Common myeloid progenitor, CD34-positive (primary cell): ENCODE data around the gene SIGLEC11.
"Not testable (repeated sequence)": the region's sequence is repeated elsewhere in the genome, so short reads cannot be mapped to it uniquely, and the experiment has no call there.

Source experiments
- CTCF ChIA-PET: fragments of 350-600 bp; sonication (Branson Sonifier 250); formaldehyde crosslinking; loops from one replicate; lab custom pipeline; 2021; ENCODE audit warnings: antibody characterized with exemption; lab: Charles Lee
- POLR2A ChIA-PET: fragments of 350-600 bp; sonication (Branson Sonifier 250); formaldehyde crosslinking; loops from one replicate; lab custom pipeline; 2021; ENCODE audit warnings: antibody characterized with exemption; lab: Charles Lee
- DNase-seq, 3 donors: peaks; one replicate each; pipeline versions ENCODE4 v3.0.0 to v3.0.0-alpha.2; 2013
- H3K27ac ChIP-seq, 2 experiments: 1 replicate in 1 of 2; 2 replicates in 1 of 2; pipeline ENCODE4 v1.7.0; 2013; ENCODE audit warnings: inconsistent platforms in 2 of 2, low read length in 2 of 2, mild to moderate bottlenecking in 2 of 2, low read depth in 1 of 2, moderate library complexity in 1 of 2; ENCODE audit not compliant: severe bottlenecking in 2 of 2, insufficient read depth in 1 of 2, poor library complexity in 1 of 2
- H3K27me3 ChIP-seq, 5 experiments: replicated peaks in 2 of 5; 1 replicate in 3 of 5; 2 replicates in 2 of 5; pipeline versions ENCODE4 v1.6.1 to v1.7.0; 2013; ENCODE audit warnings: low read length in 4 of 5, mild to moderate bottlenecking in 2 of 5, moderate library complexity in 2 of 5, inconsistent platforms in 1 of 5; ENCODE audit not compliant: insufficient read depth in 5 of 5, control insufficient read depth in 4 of 5
- H3K36me3 ChIP-seq, 4 experiments: 1 replicate in 2 of 4; 2 replicates in 2 of 4; pipeline versions ENCODE4 v1.6.1 to v1.7.0; 2013; ENCODE audit warnings: low read length in 3 of 4, control low read depth in 1 of 4, mild to moderate bottlenecking in 1 of 4; ENCODE audit not compliant: control insufficient read depth in 4 of 4, insufficient read depth in 4 of 4
- H3K4me1 ChIP-seq, 4 experiments: 1 replicate in 3 of 4; 2 replicates in 1 of 4; pipeline versions ENCODE4 v1.6.1 to v1.7.1; 2013; ENCODE audit warnings: low read length in 3 of 4, mild to moderate bottlenecking in 3 of 4, control low read depth in 1 of 4, inconsistent platforms in 1 of 4, moderate library complexity in 1 of 4; ENCODE audit not compliant: control insufficient read depth in 4 of 4, insufficient read depth in 4 of 4; ENCODE audit errors: control extremely low read depth in 1 of 4
- H3K4me3 ChIP-seq, 7 experiments: 1 replicate in 4 of 7; 2 replicates in 3 of 7; pipeline versions ENCODE4 v1.5.1 to v1.7.0; 2013; ENCODE audit warnings: mild to moderate bottlenecking in 7 of 7, low read length in 6 of 7, moderate library complexity in 6 of 7, inconsistent platforms in 2 of 7, low read depth in 2 of 7, control low read depth in 1 of 7; ENCODE audit not compliant: insufficient read depth in 4 of 7, control insufficient read depth in 1 of 7; ENCODE audit errors: extremely low read depth in 1 of 7
- H3K9me3 ChIP-seq, 5 experiments: 1 replicate in 4 of 5; 2 replicates in 1 of 5; pipeline versions ENCODE4 v1.6.1 to v1.7.1; 2013; ENCODE audit warnings: low read length in 4 of 5, mild to moderate bottlenecking in 2 of 5, inconsistent platforms in 1 of 5, low read depth in 1 of 5, moderate library complexity in 1 of 5; ENCODE audit not compliant: control insufficient read depth in 4 of 5, insufficient read depth in 2 of 5; ENCODE audit errors: control extremely low read depth in 1 of 5
- WGBS: methylation state at CpG from one replicate; pipeline ENCODE4 v1.1.5; 2013; ENCODE audit not compliant: insufficient coverage; 5-methylcytosine and 5-hydroxymethylcytosine counted together

The SIGLEC11 gene

GRCh38 chr19:49929611-49930482 is 31.1 kb downstream of the SIGLEC11 start:
- ChIA-PET POLR2A (interaction anchor here (0.7 to 2.3 kb wide), 8 partner anchors 19 to 79 kb away, joined by 3 to 15 read pairs (median 4); partner anchors contain the start of genes AKT1S1, IL4I1, PTOV1 and TBC1D17), CTCF (interaction anchor here (0.6 to 0.8 kb wide), 2 partner anchors 33 to 550 kb away, joined by 3 read pairs; partner anchors contain the start of gene IL4I1)
- Histone ChIP-seq H3K36me3 (peaks cover 2 to 39% (median 13%) of the 10 kb centered on the region in 4 experiments), H3K4me3 (peak overlapping the region; percentile 83 to 94 (median 86)), H3K9me3 (no peaks in the 10 kb centered on the region), H3K27me3 (no peaks in the 10 kb centered on the region), H3K27ac (peak overlapping the region; percentile 81 to 91), H3K4me1 (peaks cover 3 to 37% (median 27%) of the 10 kb centered on the region in 4 experiments)
- WGBS = 17% methylated on average over 17 of the region's 43 CpGs
- DNase-seq = peak; percentile 99 to 100 (median 99)

- WGBS = 0% methylated on average over 34 of the region's 48 CpGs
- ChIA-PET POLR2A (interaction anchor here (1.1 to 2.3 kb wide), 6 partner anchors 18 to 78 kb away, joined by 3 to 15 read pairs (median 5); partner anchors contain the start of genes AKT1S1, IL4I1, PTOV1 and TBC1D17), CTCF (interaction anchor here (0.8 to 2.5 kb wide), 5 partner anchors 11 to 49 kb away, joined by 3 to 9 read pairs (median 6); partner anchors contain the start of gene IL4I1)
- H3K4me1 ChIP-seq = peaks cover 3 to 39% (median 27%) of the 10 kb centered on the region in 4 experiments
- H3K9me3 ChIP-seq = no peaks in the 10 kb centered on the region
- H3K36me3 ChIP-seq = peaks cover 3 to 46% (median 18%) of the 10 kb centered on the region in 4 experiments
- peak within 1 kb of the TSS; percentile 83 to 94 (median 86) for H3K4me3 ChIP-seq
- H3K27me3 ChIP-seq = no peaks in the 10 kb centered on the region
- peak; percentile 56 to 89 (median 63) for DNase-seq
- peak within 1 kb of the TSS; percentile 81 to 91 for H3K27ac ChIP-seq
These were observed 31.8 kb downstream of the SIGLEC11 start, which contains the start of the genes ATF5 and NUP62 for GRCh38 chr19:49929121-49929610. Gene ATF5, plus strand, starts transcription at chr19:49929205. Its CDS starts 1,646 bp downstream, at chr19:49930851. Gene NUP62, minus strand, starts transcription at chr19:49929504. Its CDS starts 19,697 bp downstream, at chr19:49909807.

- peak overlapping the region; percentile 29 to 71 for H3K27ac ChIP-seq
- CTCF ChIA-PET = interaction anchor here (1.1 to 2.5 kb wide), 4 partner anchors 8 to 47 kb away, joined by 3 to 8 read pairs (median 5); no protein-coding TSS in a partner anchor
These were observed 33.3 kb downstream of the SIGLEC11 start for GRCh38 chr19:49927526-49928264.

GRCh38 chr19:49926515-49926914 is 34.5 kb downstream of the SIGLEC11 start:
- peaks cover 7 to 58% (median 38%) of the 10 kb centered on the region in 4 experiments for H3K36me3 ChIP-seq

More at GRCh38 chr19:49927526-49928264, 33.3 kb downstream of the SIGLEC11 start:
- Histone ChIP-seq H3K4me3 (peak overlapping the region in 3 of 7 experiments; percentile 26 to 93 (median 53)), H3K36me3 (peaks cover 7 to 53% (median 32%) of the 10 kb centered on the region in 4 experiments), H3K9me3 (no peaks in the 10 kb centered on the region), H3K27me3 (no peaks in the 10 kb centered on the region), H3K4me1 (peaks cover 3 to 34% (median 27%) of the 10 kb centered on the region in 4 experiments)
- WGBS = 94% methylated on average over 11 of the region's 14 CpGs
- no peak for DNase-seq
- POLR2A ChIA-PET = interaction anchor here (0.9 to 2.3 kb wide), 2 partner anchors 16 to 30 kb away, joined by 3 to 15 read pairs; partner anchors contain the start of gene IL4I1

GRCh38 chr19:49925486-49925885 is 35.5 kb downstream of the SIGLEC11 start:
- Histone ChIP-seq H3K9me3 (no peaks in the 10 kb centered on the region), H3K27ac (no peak overlapping the region), H3K36me3 (peaks cover 7 to 64% (median 43%) of the 10 kb centered on the region in 4 experiments), H3K4me3 (no peak overlapping the region), H3K4me1 (peaks cover 3 to 32% (median 28%) of the 10 kb centered on the region in 4 experiments), H3K27me3 (no peaks in the 10 kb centered on the region)
- no peak for DNase-seq
- WGBS = 100% methylated on average over 2 of the region's 5 CpGs
- ChIA-PET POLR2A (no interaction called here), CTCF (no interaction called here)

More at GRCh38 chr19:49926515-49926914, 34.5 kb downstream of the SIGLEC11 start:
- CTCF ChIA-PET = interaction anchor here (1.2 kb wide), 1 partner anchor 9 kb away, joined by 4 read pairs; no protein-coding TSS in a partner anchor
- Histone ChIP-seq H3K4me1 (peaks cover 3 to 32% (median 30%) of the 10 kb centered on the region in 4 experiments), H3K4me3 (no peak overlapping the region), H3K9me3 (no peaks in the 10 kb centered on the region), H3K27ac (peak overlapping the region in 1 of 2 experiments; percentile 71), H3K27me3 (no peaks in the 10 kb centered on the region)
- no peak for DNase-seq
- POLR2A ChIA-PET = no interaction called here
- 94% methylated on average over 7 of the region's 10 CpGs for WGBS

GRCh38 chr19:49924881-49925210 is 36.1 kb downstream of the SIGLEC11 start:
- CTCF ChIA-PET = not testable (repeated sequence)
- H3K36me3 ChIP-seq = peaks cover 9 to 66% (median 44%) of the 10 kb centered on the region in 4 experiments

More at GRCh38 chr19:49924881-49925210, 36.1 kb downstream of the SIGLEC11 start:
- Histone ChIP-seq H3K4me1 (peaks cover 3 to 28% (median 26%) of the 10 kb centered on the region in 4 experiments), H3K27ac (peak overlapping the region in 1 of 2 experiments; percentile 45)
- 98% methylated on average over 7 of the region's 13 CpGs for WGBS
- DNase-seq, H3K4me3 ChIP-seq, POLR2A ChIA-PET, H3K27me3 ChIP-seq, H3K9me3 ChIP-seq: not testable (repeated sequence)
